Caki2 (cell line): ENCODE data around the gene WDTC1. TPM values are rescaled to one million over a fixed set of nuclear protein-coding genes. Genes with fewer than 3 reads are reported as not detected.
"Not testable (repeated sequence)": the region's sequence is repeated elsewhere in the genome, so short reads cannot be mapped to it uniquely, and the experiment has no call there.

ENCODE experiments used
- DNase-seq: peaks from one replicate; pipeline ENCODE4 v3.0.0-alpha.2; 2015; ENCODE audit warnings: low read depth
- in situ Hi-C: cut with HindIII; loops from 2 replicates; pipeline ENCODE4 v1.10.0; 2016; ENCODE audit warnings: low sequenced_read_pairs, low pct_unique_long_range_greater_than_20kb, mixed read lengths
- total RNA-seq: library from RNA; depleted of rRNA; stranded (reverse); fragments of >200 nt; shearing (Covaris generic); gene quantifications from 2 replicates; pipeline ENCODE4 v1.2.3, GENCODE V29; 2014; ENCODE audit warnings: low replicate concordance

The WDTC1 gene
- total RNA-seq, 1 experiment from 2014 or later: 11.6 TPM

DNA sequence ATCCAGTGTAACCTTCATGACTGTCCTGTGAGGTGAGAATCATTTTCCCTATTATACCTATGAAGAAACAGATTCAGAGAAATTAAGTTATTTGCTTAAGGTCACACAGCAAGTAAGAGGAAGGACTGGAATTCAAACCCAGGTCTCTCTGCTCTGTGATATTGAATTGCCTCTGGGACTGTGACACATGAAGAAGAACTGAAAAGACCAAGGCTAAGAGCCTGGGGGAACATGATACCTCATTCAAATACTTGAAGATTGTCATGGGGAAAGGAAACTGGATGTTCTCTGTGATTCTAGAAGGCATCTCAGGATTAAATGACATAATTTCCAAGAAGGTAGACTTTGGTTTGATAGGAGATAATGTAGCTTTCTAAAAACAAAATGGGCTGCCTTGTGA is 3.6 kb downstream of the WDTC1 start:
- in situ Hi-C loops: loop anchor here (25.0 kb wide), 1 partner anchor 101 kb away; no protein-coding TSS in a partner anchor
- DNase-seq: no peak

DNA sequence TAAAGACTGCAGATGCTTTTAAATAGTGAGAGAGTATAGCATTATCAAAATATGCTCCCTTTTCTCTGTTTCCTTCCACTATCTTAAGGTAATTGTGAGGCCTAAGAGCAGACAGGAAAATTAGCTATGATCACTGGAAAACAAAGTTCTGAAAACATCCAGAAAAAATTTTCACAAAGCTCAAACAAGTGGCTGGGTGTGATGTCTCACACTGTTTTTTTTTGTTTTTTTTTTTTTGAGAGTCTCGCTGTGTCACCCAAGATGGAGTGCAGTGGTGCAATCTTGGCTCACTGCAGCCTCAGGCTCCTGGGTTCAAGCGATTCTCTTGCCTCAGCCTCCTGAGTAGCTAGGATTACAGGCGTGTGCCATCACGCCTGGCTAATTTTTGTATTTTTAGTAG is 7.2 kb downstream of the WDTC1 start:
- DNase-seq: no peak
- in situ Hi-C loops: loop anchor here (25.0 kb wide), 1 partner anchor 104 kb away; no protein-coding TSS in a partner anchor

DNA sequence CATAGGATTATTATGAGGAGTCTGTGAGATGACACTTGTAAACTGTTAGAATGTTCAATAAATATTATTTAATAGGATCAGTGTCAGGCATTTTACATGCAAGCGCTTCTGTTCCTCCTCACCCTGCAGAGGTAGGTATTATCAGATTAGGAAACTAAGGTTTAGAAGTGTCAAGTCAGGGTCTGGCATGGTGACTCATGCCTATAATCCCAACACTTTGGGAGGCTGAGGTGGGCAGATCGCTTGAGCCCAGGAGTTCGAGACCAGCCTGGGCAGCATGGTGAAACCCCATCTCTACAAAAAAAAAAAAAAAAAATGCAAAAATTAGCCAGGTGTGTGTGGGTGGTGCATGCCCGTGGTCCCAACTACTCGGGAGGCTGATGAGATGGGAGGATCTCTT is 9.2 kb downstream of the WDTC1 start:
- not testable (repeated sequence) for DNase-seq
- in situ Hi-C loops: loop anchor here (25.0 kb wide), 1 partner anchor 106 kb away; no protein-coding TSS in a partner anchor

DNA sequence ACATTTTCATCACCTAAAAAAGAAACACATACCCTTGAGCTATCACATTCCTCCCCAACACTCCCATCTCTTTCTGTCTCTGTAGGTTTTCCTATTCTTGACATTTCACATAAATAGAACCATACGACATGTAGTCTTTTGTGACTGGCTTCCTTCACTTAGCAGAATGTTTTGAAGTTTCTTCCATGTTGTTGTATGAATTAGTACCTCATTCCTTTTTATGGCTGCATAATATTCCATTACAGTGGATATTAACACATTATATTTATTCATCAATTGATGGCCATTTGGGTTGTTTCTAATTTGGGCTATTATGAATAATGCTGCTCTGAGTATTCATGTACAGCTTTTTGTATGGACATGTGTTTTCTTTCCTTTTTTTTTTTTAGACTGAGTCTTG is 11.8 kb downstream of the WDTC1 start:
- DNase-seq: no peak
- in situ Hi-C loops: loop anchor here (25.0 kb wide), 1 partner anchor 109 kb away; no protein-coding TSS in a partner anchor

DNA sequence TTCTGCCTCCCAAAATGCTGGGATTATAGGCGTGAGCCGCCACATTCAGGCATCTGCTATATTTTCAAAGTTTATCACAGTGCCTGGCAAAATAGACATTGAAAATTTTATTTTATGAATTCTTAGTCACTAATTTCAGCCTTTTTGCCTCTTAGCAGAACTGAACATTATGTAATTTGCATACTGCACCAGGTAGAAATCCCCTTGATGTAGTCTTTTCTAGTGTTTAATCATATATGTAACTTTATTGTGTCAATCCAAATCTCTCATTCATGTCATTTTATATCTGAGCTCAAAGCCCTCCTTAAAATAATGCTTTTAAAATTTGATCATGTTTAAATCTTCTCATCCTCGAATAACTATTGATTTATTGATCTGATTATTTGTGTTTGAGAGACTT is 19.2 kb downstream of the WDTC1 start:
- in situ Hi-C loops: no loop called here
- DNase-seq: no peak

DNA sequence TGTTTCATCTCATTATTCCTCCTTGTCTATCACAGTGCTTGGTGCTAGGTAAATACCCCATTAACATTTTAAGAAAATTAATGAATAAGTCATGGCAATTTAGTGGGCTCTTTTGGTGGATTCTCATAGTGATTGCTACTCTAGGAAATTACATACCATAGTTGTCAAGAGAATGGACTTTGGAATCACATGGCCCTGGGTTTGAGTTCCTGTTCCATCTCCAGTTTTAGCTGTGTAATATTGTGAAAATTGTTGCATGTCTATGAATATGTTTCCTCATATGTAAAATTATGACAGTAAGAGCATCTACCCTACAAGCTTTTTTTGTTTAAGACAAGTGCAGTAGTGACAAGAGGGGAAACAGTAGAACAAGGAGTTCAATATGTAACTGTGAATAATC is 20.7 kb downstream of the WDTC1 start:
- in situ Hi-C loops: no loop called here
- no peak for DNase-seq

DNA sequence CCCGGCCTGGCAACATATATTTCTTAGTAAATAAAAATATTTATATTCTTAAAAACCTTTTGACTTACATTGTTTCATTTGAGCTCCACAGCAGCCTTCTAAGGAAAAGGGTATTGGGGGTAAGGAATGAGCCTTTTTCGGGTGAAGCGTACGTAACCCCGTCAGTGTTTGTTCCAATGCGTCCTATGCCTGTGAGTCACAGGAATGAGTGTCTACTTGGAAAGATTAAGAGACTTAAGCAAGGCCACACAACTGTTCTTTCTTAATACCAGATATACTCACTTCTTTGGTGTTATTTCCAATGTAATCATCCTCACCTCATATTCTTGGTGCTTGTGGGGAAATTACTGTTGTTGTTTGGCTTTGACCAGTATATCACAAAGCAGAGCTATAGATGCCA is 22.7 kb downstream of the WDTC1 start:
- DNase-seq: no peak
- in situ Hi-C loops: no loop called here

DNA sequence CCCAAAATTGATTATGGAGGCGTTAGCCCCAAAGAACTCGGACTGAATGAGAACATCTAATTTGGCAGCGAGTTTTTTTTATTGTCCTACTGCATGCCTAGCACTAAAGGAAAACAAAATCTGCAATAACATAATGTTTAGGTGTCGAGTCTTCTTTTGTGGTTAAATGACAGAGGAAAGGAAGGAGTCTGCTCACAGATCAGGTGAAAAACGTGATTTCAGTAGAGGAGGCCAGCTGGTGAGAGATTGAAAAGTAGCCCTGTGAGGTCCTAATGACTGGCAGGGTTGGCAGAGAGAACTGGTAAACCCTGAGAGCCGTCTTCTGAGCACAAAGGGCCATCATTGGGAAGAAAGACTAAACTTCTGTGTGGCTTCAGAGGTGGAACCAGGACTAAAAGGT is 24.2 kb downstream of the WDTC1 start:
- in situ Hi-C loops: no loop called here
- DNase-seq: no peak

DNA sequence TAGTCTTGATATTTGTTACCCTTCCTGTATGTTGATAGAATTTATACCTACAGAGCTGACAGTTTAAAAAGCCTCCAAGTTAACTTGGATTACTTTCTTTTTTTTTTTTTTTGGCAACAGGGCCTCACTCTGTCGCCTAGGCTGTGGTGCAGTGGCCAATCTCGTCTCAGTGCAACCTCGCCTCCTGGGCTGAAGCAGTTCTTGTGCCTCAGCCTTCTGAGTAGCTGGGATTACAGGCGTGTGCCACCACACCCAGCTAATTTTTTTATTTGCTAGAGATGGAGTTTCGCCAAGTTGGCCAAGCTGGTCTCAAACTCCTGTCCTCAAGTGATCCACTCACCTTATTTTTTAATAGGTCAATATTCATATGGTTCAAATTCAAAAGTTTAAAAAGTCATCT is 32.7 kb downstream of the WDTC1 start:
- in situ Hi-C loops: no loop called here

DNA sequence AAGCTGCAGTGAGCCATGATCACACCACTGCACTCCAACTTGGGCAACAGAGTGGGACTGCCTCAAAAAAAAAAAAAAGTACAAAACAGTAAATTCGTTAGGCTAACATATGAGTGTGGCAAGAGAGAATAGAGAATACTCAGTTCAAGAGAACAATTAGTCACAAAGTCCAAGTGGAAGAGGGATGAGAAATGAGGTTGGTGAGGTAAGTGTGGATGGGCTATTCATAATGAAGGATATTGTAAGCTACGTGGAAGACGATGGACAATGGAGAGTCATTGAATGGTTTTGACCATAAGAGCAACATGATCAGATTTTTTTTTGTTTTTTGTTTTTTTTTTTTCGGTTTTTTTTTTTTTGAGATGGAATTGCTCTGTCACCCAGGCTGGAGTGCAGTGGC is 34.8 kb downstream of the WDTC1 start:
- no peak for DNase-seq
- in situ Hi-C loops: no loop called here

More for the DNA sequence above, 32.7 kb downstream of the WDTC1 start:
- no peak for DNase-seq

DNA sequence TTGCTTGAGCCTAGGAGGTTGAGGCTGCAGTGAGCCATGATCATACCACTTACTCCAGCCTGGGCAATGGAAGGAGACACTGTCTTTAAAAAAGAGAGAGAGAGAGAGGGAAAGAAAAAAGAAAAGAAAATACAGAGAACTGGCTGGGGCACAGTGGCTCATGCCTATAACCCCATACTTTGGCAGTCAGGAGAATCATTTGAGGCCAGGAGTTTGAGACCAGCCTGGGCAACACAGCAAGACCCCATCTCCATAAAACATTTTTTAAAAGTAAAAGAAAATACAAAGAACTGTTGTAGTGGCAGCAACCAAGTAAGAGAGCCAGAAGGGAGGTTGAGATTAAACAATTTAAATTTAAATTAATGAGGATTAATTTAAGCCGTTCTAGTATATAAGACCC is 39.8 kb downstream of the WDTC1 start:
- no peak for DNase-seq
- in situ Hi-C loops: no loop called here

DNA sequence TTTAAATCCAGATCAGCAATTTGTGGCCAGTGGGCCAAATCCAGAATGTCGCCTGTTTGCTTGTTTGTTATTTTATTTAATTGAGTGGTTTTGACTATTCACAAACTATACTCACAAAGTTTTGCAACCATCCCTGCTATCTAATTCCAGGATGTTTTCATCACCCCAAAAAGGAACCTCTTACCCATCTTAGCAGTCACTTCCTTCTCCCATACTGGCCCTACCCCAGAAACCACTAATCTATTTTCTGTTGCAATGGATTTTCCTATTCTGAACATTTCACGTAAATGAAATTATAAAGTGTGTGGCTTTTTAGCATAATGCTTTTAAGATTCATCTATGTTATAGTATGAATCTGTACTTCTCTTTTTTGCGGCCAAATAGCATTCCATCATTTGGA is 41.3 kb downstream of the WDTC1 start:
- no peak for DNase-seq

DNA sequence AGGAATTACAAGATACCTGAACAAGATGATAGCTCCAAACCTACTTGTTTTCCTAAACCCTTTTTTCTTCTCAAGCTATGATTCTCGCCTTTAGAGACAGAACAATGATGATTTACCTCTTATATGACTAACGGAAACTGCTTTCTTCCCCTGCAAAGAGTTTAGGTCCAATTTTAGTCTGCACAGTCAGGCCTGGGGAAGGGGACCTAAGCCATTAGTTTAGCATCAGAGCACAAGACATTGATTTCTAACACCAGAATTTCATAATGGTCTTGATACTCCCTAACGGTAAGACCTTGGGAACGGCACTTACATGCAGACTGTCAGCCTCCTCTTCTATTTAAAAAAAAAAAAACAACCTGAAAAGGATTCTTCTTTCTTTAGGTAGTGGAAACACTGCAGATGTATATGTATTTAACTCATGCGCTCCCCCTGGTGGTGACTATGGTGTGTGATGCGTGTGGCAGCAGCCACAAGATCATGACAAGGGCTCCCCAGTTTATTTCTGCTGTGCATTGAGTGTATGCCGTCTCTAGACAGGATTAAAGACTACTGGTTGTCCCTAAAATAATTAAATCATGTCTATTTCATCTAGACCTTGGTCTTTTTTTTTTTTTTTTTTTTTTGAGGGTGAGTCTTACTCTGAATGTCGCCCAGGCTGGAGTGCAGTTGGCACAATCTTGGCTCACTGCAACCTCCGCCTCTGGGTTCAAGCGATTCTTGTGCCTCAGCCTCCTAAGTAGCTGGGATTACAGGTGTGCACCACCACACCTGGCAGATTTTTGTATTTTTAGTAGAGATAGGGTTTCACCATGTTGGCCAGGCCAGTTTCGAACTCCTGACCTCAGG is 50.2 kb downstream of the WDTC1 start:
- DNase-seq: peak; percentile 47
- in situ Hi-C loops: no loop called here

More for the DNA sequence above, 41.3 kb downstream of the WDTC1 start:
- in situ Hi-C loops: no loop called here

DNA sequence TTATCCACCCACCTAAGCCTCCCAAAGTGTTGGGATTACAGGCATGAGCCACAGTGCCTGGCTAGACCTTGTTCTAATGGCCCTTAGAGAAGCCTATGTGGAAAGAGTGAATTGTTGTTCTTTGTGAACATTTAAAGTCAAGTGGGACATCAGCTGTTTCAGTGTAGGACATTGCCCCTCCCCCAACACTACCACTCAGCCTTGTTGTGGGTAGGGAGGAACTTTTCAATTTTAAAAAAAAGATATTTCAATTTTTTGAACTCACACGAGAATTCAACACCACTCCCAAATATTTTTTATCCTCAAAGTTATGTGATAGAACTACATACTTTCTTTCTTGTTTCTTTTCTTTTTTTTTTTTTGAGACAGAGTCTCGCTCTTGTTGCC is 50.8 kb downstream of the WDTC1 start:
- no peak for DNase-seq
- in situ Hi-C loops: no loop called here

DNA sequence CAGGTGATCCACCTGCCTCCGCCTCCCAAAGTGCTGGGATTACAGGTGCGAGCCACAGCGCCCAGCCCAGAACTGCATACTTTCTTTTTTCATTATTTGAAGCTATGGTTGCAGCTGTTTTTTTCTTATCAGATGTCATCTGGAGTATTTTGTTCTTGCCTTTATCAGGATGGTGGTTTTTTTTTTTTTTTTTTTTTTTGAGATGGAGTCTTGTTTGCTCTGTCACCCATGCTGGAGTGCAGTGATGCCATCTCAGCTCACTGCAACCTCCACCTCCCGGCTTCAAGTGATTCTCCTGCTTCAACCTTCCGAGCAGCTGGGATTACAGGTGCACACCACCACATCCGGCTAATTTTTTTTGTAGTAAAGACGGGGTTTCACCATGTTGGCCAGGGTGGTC is 51.4 kb downstream of the WDTC1 start:
- in situ Hi-C loops, DNase-seq: not testable (repeated sequence)

DNA sequence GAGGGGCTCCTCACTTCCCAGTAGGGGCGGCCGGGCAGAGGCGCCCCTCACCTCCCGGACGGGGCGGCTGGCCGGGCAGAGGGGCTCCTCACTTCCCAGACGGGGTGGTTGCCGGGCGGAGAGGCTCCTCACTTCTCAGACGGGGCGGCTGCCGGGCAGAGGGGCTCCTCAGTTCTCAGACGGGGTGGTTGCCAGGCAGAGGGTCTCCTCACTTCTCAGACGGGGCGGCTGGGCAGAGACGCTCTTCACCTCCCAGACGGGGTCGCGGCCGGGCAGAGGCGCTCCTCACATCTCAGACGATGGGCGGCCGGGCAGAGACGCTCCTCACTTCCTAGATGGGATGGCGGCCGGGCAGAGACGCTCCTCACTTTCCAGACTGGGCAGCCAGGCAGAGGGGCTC is 54.7 kb downstream of the WDTC1 start:
- in situ Hi-C loops, DNase-seq: not testable (repeated sequence)

DNA sequence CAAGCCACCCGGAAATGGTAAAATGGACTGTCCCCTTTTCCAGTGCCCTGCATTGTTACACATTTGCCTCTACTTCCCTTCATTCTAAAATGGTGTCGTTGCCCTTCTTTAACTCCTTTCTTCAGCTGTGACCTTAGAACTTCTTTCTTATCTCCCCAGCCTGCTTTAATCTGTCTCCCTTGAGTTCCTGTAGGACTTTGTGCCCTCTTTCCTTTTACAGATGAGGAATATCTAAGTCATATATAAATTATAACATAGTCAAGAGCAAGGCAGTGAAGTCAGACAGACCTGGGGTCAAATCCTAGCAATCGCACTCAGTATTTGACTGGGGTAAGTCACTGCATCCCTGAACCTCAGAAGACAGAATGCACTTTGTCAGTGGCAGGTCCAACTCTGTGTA is 56.1 kb downstream of the WDTC1 start:
- in situ Hi-C loops: no loop called here

DNA sequence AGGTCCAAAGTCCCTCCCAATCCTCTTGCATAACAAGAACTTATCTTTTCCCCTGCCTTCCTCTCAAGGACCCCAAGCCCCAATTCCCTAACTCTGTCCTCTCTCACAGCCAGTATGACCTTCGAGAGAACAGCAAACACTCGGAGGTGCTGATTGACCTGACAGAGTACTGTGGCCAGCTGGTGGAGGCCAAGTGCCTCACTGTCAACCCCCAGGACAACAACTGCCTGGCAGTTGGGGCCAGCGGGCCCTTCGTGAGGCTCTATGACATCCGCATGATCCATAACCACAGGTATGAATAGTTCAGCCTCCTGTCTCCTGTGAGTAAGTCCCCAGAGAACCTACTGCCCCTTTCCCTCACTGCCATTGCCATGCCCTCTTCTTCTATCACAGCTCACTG is 57.7 kb downstream of the WDTC1 start:
- in situ Hi-C loops: no loop called here
- no peak for DNase-seq

More for the DNA sequence above, 56.1 kb downstream of the WDTC1 start:
- no peak for DNase-seq

DNA sequence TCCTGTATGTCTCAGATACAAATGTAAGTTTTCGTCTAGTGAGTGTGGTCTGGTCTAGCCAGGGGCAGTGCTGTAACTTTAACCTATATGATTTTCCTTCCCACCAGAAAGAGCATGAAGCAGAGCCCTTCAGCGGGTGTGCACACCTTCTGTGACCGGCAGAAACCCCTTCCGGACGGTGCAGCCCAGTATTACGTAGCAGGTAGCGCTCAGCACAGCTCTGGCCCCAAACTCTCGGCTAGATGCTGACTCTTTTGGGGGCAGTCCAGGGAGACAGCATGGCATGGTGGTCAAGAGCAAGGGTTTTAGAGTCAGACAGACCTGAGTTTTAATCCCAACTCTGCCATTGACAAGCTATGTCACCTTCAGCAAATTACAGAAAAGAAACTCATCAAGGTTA is 59.5 kb downstream of the WDTC1 start:
- in situ Hi-C loops: no loop called here
- DNase-seq: no peak

DNA sequence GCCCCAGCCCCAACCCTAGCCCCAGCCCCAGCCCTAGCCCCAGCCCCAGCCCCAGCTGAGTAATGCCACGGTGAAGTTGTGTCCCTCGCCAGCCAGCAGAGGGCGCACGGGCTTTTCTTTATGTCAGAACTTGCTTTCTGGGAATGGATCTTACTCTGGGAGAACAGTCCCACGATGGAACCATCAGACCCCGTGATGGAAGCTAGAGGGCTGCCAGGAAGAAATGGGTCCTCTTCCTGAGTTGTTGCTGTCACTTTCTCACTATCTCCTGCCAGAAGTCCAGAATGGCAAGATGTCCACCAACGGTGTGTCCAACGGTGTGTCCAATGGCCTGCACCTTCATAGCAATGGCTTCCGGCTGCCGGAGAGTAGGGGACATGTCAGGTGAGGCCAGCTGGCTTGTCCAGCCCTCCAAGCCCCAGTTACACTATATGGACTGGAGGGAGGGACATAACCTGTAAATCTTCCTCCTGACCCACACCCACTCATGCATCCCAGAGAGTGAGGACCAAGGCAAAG is 62.4 kb downstream of the WDTC1 start:
- DNase-seq: peak; percentile 21
- in situ Hi-C loops: no loop called here
